GM18909 (cell line): ENCODE results near the gene AXIN2.
"Not testable (repeated sequence)": the region's sequence is repeated elsewhere in the genome, so short reads cannot be mapped to it uniquely, and the experiment has no call there.

Experiments
- ATAC-seq: cut with Tn5 transposase; IDR thresholded peaks from one replicate; pipeline ENCODE4 v1.9.1; 2021; ENCODE audit warnings: mild to moderate bottlenecking; ENCODE audit not compliant: unreplicated experiment, poor library complexity

Gene AXIN2

DNA sequence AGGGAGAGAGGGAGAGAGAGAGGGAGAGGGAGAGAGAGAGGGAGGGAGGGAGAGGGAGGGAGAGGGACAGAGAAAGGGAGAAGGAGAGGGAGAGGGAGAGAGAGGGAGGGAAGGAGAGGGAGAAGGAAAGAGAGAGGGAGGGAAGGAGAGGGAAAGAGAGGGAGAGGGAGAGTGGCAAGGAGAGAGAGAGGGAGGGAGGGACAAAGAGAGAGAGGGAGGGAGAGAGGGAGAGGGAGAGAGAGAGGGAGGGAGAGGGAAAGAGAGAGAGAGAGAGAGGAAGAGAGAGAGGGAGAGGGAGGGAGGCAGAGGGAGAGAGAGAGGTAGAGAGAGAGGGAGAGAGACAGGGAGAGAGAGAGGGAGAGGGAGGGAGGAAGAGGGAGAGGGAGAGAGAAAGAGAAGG lies 73.5 kb downstream of the AXIN2 start:
- ATAC-seq: no peak

GRCh38 chr17:65487161-65487560 lies 74.3 kb downstream of the AXIN2 start:
- no peak for ATAC-seq

DNA sequence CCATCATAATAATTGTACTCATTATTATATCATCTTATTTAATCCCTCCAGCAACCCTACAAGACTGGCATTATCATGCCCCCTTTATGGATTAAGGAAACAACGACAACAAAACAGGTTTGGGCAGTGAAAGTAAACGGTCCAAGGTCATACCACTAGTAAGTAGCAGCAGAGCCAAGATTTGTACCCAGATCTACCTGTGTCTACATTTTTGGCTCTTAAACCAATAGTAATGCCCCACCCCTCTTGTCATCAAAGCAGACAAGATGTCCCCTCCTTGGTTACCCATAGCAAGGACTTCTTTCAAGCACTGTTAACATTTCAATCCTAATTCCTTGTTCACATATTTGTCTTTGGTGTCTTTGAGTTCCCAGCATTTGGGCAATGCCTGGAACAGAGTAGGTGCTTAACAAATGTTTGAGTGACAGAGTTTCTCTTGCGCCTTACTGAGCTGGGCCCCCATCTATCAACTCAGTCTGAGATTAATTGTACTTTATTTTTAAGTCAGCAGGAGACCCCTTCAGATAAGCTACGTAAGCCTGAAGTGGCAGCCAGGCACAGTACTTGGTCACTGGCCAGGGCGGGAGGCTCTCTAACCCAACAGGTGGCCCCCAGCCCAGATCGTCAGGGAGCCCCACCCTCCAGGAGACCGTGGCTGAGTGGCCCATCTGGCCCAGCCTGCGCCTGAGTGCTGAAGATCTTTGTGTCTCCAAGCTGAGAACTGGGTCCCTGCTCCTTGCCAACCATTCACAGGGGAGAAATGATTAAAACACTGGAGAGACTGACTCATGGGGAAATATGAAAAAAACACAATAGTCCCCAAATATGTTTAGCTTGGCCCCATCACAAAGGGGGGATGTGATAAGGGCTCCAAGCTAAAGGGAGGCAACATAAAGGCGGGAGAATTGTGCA lies 75.8 kb downstream of the AXIN2 start:
- ATAC-seq: no peak

DNA sequence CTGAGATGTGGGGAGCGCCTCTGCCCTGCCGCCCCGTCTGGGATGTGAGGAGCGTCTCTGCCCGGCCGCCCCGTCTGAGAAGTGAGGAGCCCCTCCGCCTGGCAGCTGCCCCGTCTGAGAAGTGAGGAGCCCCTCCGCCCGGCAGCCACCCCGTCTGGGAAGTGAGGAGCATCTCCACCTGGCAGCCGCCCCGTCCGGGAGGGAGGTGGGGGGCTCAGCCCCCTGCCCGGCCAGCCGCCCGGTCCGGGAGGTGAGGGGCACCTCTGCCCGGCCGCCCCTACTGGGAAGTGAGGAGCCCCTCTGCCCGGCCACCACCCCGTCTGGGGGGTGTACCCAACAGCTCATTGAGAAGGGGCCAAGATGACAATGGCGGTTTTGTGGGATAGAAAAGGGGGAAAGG lies 77.0 kb downstream of the AXIN2 start:
- not testable (repeated sequence) for ATAC-seq

DNA sequence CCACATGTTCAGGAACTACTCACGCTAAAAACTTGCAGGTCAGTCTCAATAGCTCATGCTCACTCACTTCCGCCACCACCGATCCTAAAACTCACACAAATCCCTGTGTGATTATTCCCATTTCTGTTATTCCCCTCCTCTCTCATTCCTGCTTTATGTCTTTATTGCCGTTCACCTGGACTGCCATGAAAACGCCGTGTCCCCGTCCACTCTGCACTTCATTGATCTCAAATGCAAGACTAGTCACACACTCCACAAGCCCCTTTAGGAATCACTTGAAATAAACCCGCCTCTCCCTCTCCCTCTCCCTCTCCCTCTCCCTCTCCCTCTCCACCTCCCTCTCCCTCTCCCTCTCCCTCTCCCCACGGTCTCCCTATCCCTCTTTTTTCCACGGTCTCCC lies 78.0 kb downstream of the AXIN2 start:
- no peak for ATAC-seq

- ATAC-seq: no peak
These were observed 79.2 kb downstream of the AXIN2 start for GRCh38 chr17:65482201-65482600.

DNA sequence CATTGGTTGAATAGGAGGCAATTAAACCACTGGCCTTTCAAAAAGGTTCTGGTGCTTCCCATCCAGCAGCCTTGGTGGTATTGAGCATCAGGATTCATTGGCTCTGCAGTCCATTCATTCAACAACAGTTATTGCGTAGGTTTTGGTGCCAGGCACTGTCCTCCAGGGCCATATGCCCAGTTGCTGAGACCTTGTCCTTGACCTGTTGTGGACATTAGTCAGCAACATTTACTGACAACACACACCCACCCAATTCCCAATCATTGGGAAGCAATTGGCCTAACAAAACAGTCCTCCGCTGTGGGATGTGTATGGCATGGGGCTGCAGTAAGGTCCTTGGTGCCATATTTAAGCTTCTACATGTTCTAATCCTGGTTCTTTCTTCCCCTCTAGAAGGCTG lies 82.2 kb downstream of the AXIN2 start:
- no peak for ATAC-seq
